A549 (cell line): ENCODE results near the gene RNF220. TPM values are rescaled to one million over a fixed set of nuclear protein-coding genes. Genes with fewer than 3 reads are reported as not detected.

ENCODE experiments used
- ATAC-seq, 2 experiments: fragments of 200-7000 bp in 1 of 2; fragments of >200 bp in 1 of 2; cut with Nextera tagmentation in 1 of 2; cut with Tn5 transposase in 1 of 2; 3 replicates each; pipeline versions ENCODE4 v1.8.0 to v1.9.1; 2018 to 2020; ENCODE audit warnings: mild to moderate bottlenecking in 1 of 2, moderate library complexity in 1 of 2
- CTCF ChIA-PET: fragments of 300-600 bp; sonication (Branson Sonifier 250); formaldehyde crosslinking; extraction: SDS; loops from one replicate; lab custom pipeline; 2021; ENCODE audit warnings: antibody characterized with exemption, inconsistent platforms; lab: Yijun Ruan, JAX
- POLR2A ChIA-PET: fragments of 350-600 bp; formaldehyde crosslinking; extraction: SDS; loops from one replicate; lab custom pipeline; 2021; ENCODE audit warnings: antibody characterized with exemption, inconsistent platforms; lab: Yijun Ruan, JAX
- DNase-seq, 2 experiments: peaks; one replicate each; pipeline versions ENCODE4 v3.0.0 to v3.0.0-alpha.2; 2011 to 2016; ENCODE audit warnings: low read depth in 1 of 2, low spot score in 1 of 2
- FAIRE-seq: peaks from 2 replicates; lab custom pipeline; 2011; peaks lifted over from hg19 to GRCh38; lab: Jason Lieb, UNC
- H3K27ac ChIP-seq, 2 experiments: fragments of >200 bp; sonication (Bioruptor Twin); formaldehyde crosslinking; 3 replicates each; pipeline ENCODE4 v1.5.1; 2016 to 2017
- H3K4me1 ChIP-seq: fragments of >200 bp; sonication (Bioruptor Twin); formaldehyde crosslinking; 3 replicates; pipeline ENCODE4 v1.6.1; 2016
- H3K4me2 ChIP-seq: fragments of >200 bp; sonication (Bioruptor Twin); formaldehyde crosslinking; 3 replicates; pipeline ENCODE4 v1.6.1; 2016
- H3K4me3 ChIP-seq: fragments of >200 bp; sonication (Bioruptor Twin); formaldehyde crosslinking; 3 replicates; pipeline ENCODE4 v1.5.1; 2016
- H3K9me3 ChIP-seq: fragments of >200 bp; sonication (Bioruptor Twin); formaldehyde crosslinking; 3 replicates; pipeline ENCODE4 v1.6.1; 2016
- BHLHE40 ChIP-seq: IDR thresholded peaks from 2 replicates; pipeline ENCODE4 v1.6.1; 2012; ENCODE audit warnings: low read depth, low read length, inconsistent platforms
- CBX2 ChIP-seq: fragments of 200-600 bp; sonication (generic); IDR thresholded peaks from 2 replicates; pipeline ENCODE4 v1.6.1; 2016; ENCODE audit warnings: low read depth, mild to moderate bottlenecking, borderline replicate concordance
- CBX8 ChIP-seq: fragments of 200-600 bp; sonication (generic); IDR thresholded peaks from 2 replicates; pipeline ENCODE4 v1.6.1; 2016
- CHD4 ChIP-seq: fragments of 200-600 bp; sonication (generic); IDR thresholded peaks from 2 replicates; pipeline ENCODE4 v1.6.1; 2016; ENCODE audit warnings: antibody characterized with exemption, mild to moderate bottlenecking, borderline replicate concordance
- CTCF ChIP-seq: fragments of >200 bp; sonication (Bioruptor Twin); formaldehyde crosslinking; IDR thresholded peaks from 3 replicates; pipeline ENCODE4 v1.5.1; 2016
- E2F6 ChIP-seq: IDR thresholded peaks from 2 replicates; pipeline ENCODE4 v1.6.1; 2012; ENCODE audit warnings: low read depth, borderline replicate concordance
- ELK1 ChIP-seq: fragments of 150-350 bp; IDR thresholded peaks from 2 replicates; pipeline ENCODE4 v1.6.1; 2014; ENCODE audit warnings: low read depth, mild to moderate bottlenecking, low read length
- FOSL2 ChIP-seq, 2 experiments: fragments of 450-650 bp in 1 of 2; fragments of >200 bp in 1 of 2; sonication (Bioruptor Twin) in 1 of 2; formaldehyde crosslinking; IDR thresholded peaks; 2 replicates each; pipeline versions ENCODE4 v1.5.0 to v1.6.1; 2016 to 2020; ENCODE audit warnings: mild to moderate bottlenecking in 1 of 2, moderate library complexity in 1 of 2
- HES2 ChIP-seq: fragments of >200 bp; sonication (Bioruptor Twin); formaldehyde crosslinking; IDR thresholded peaks from 2 replicates; pipeline ENCODE4 v1.6.1; 2016
- HEYL ChIP-seq: fragments of 250-450 bp; sonication (Bioruptor Pico); IDR thresholded peaks from 2 replicates; pipeline ENCODE4 v1.8.0; 2021; ENCODE audit warnings: mild to moderate bottlenecking, moderate library complexity
- KDM1A ChIP-seq: fragments of 200-600 bp; sonication (generic); IDR thresholded peaks from 2 replicates; pipeline ENCODE4 v1.6.1; 2016; ENCODE audit warnings: low read depth, mild to moderate bottlenecking
- NR3C1 ChIP-seq: fragments of >200 bp; sonication (Bioruptor Twin); formaldehyde crosslinking; IDR thresholded peaks from 3 replicates; pipeline ENCODE4 v1.6.1; 2017
- PBX3 ChIP-seq: IDR thresholded peaks from 2 replicates; pipeline ENCODE4 v1.6.1; 2012
- POLR2A ChIP-seq: IDR thresholded peaks from 2 replicates; pipeline ENCODE4 v1.6.1; 2012; ENCODE audit warnings: mild to moderate bottlenecking, low read length
- POLR2AphosphoS2 ChIP-seq: conservative IDR thresholded peaks from 2 replicates; pipeline ENCODE4 v1.6.1; 2012; ENCODE audit warnings: low read length, improper control_type of control experiment, inconsistent platforms
- RAD21 ChIP-seq, 2 experiments: fragments of >200 bp in 1 of 2; sonication (Bioruptor Twin) in 1 of 2; formaldehyde crosslinking in 1 of 2; IDR thresholded peaks in 1 of 2; conservative IDR thresholded peaks in 1 of 2; 2 replicates in 1 of 2; 3 replicates in 1 of 2; pipeline ENCODE4 v1.6.1; 2012 to 2018; ENCODE audit warnings: inconsistent platforms in 1 of 2
- RCOR1 ChIP-seq: fragments of 150-350 bp; IDR thresholded peaks from 2 replicates; pipeline ENCODE4 v1.6.1; 2014; ENCODE audit warnings: antibody characterized with exemption, low read length, low read depth
- RFX5 ChIP-seq: fragments of 450-650 bp; IDR thresholded peaks from 2 replicates; pipeline ENCODE4 v1.7.1; 2014; ENCODE audit warnings: antibody characterized with exemption, mild to moderate bottlenecking, moderate library complexity
- TFCP2L1 ChIP-seq: fragments of 250-450 bp; sonication (Bioruptor Pico); IDR thresholded peaks from 2 replicates; pipeline ENCODE4 v1.5.0; 2021; ENCODE audit warnings: mild to moderate bottlenecking
- TP53 ChIP-seq: fragments of 250-450 bp; sonication (Bioruptor Pico); IDR thresholded peaks from 2 replicates; pipeline ENCODE4 v1.5.0; 2021; ENCODE audit warnings: mild to moderate bottlenecking, moderate library complexity
- ZC3H11A ChIP-seq: fragments of 450-650 bp; IDR thresholded peaks from 2 replicates; pipeline ENCODE4 v1.6.1; 2014; ENCODE audit warnings: antibody characterized with exemption, mild to moderate bottlenecking
- ZSCAN20 ChIP-seq: fragments of 250-450 bp; sonication (Bioruptor Pico); IDR thresholded peaks from 2 replicates; pipeline ENCODE4 v1.8.0; 2022; ENCODE audit warnings: mild to moderate bottlenecking, moderate library complexity
- WGBS: methylation state at CpG from one replicate; pipeline ENCODE4 v1.1.6; 2017; ENCODE audit errors: missing lambda C conversion rate; 5-methylcytosine and 5-hydroxymethylcytosine counted together
- polyA plus RNA-seq, 4 experiments: library from polyadenylated mRNA; depleted of rRNA in 3 of 4; stranded (reverse); fragments of >200 nt; fragmentation: RNase III in 1 of 4; extraction: RNeasy Plus Mini Kit Qiagen cat#74134 plus additional on column Dnase treatment in 1 of 4; gene quantifications; 2 replicates in 3 of 4; 3 replicates in 1 of 4; pipeline ENCODE4 v1.2.3, GENCODE V29; 2011 to 2017

Gene RNF220
- polyA plus RNA-seq, 2 of the 4 experiments (the other 2 are of a cell fraction): 53.4 to 54.5 TPM

- H3K4me3 ChIP-seq: no peak overlapping the region
- no peaks in the 10 kb centered on the region for H3K9me3 ChIP-seq
- no peak overlapping the region for H3K27ac ChIP-seq
- H3K4me2 ChIP-seq: no peak overlapping the region
- ATAC-seq: no peak
- POLR2A ChIA-PET: no interaction called here
- 84% methylated on average over 5 of the region's 5 CpGs for WGBS
- no peak for TF ChIP-seq TFCP2L1 (CRISPR knock-in tag)
- TF ChIP-seq POLR2A: no peak
- TF ChIP-seq RFX5: no peak
- no peak for TF ChIP-seq CBX2
- no peak for TF ChIP-seq ZC3H11A
- CTCF ChIA-PET: interaction anchor here (0.6 kb wide), 1 partner anchor 54 kb away, joined by 3 read pairs; no protein-coding TSS in a partner anchor
- peaks cover 16% of the 10 kb centered on the region; the same call in 2 of the 3 replicates for H3K4me1 ChIP-seq
- no peak for FAIRE-seq
- DNase-seq: no peak
Measured at GRCh38 chr1:44513111-44513510, 108.1 kb downstream of the RNF220 start.

- Histone ChIP-seq H3K4me3 (no peak overlapping the region), H3K27ac (peak overlapping the region in 1 of 2 experiments; percentile 54; a peak in 2 of 6 replicates), H3K9me3 (no peaks in the 10 kb centered on the region), H3K4me1 (peaks cover 16% of the 10 kb centered on the region; the same call in 2 of the 3 replicates), H3K4me2 (peak overlapping the region; percentile 35; the same call in 1 of the 3 replicates)
- POLR2A ChIA-PET: no interaction called here
- CTCF ChIA-PET: interaction anchor here (0.6 to 1.3 kb wide), 3 partner anchors 80 to 82 kb away, joined by 3 read pairs; no protein-coding TSS in a partner anchor
- ATAC-seq: no peak
- DNase-seq: no peak
- FAIRE-seq: no peak
- 35% methylated on average over 2 of the region's 2 CpGs for WGBS
- TF ChIP-seq TP53 (CRISPR knock-in tag): no peak
- TF ChIP-seq ELK1: no peak
- TF ChIP-seq KDM1A: no peak
- no peak for TF ChIP-seq FOSL2 (IDR thresholded peaks at IDR 0.05)
- TF ChIP-seq FOSL2 (CRISPR knock-in tag; IDR thresholded peaks at IDR 0.05): no peak
- no peak for TF ChIP-seq ZSCAN20 (CRISPR knock-in tag)
- no peak for TF ChIP-seq HEYL
- no peak for TF ChIP-seq PBX3
- TF ChIP-seq RAD21 (conservative IDR thresholded peaks at IDR 0.05 in 1 of 2, IDR thresholded peaks at IDR 0.05 in 1 of 2): no peak
- TF ChIP-seq BHLHE40: no peak
- TF ChIP-seq E2F6: no peak
- no peak for TF ChIP-seq NR3C1
- TF ChIP-seq CTCF: no peak
- no peak for TF ChIP-seq CBX2
- TF ChIP-seq HES2: no peak
- no peak for TF ChIP-seq RCOR1
- no peak for TF ChIP-seq CHD4
- no peak for TF ChIP-seq CBX8
- no peak for TF ChIP-seq POLR2AphosphoS2
Measured at GRCh38 chr1:44514673-44515072, 109.6 kb downstream of the RNF220 start.
